ENCODE measurements around the gene RPS5.

RPS5 gene

GRCh38 chr19:58356766-58357480, 30.1 kb upstream of the RPS5 start:
- peak overlapping the region; percentile 44 for H3K4me3 ChIP-seq (ENCODE audit: low read depth, low read length)
- DNase-seq (ENCODE audit: low read depth, low spot score), result no peak
- TF ChIP-seq CTCF (IDR thresholded peaks at IDR 0.05; ENCODE audit: insufficient read depth, low read length, missing control alignments), result no peak
- ChIA-PET CTCF (no interaction called here), POLR2A (interaction anchor here (0.7 to 1.2 kb wide), 4 partner anchors 8 to 112 kb away, joined by 3 to 8 read pairs (median 4); no protein-coding TSS in a partner anchor)

GRCh38 chr19:58357481-58358145, 29.5 kb upstream of the RPS5 start:
- no peak overlapping the region for H3K4me3 ChIP-seq (ENCODE audit: low read depth, low read length)
- no peak for DNase-seq (ENCODE audit: low read depth, low spot score)
- ChIA-PET POLR2A (interaction anchor here (1.1 to 1.2 kb wide), 2 partner anchors 8 to 11 kb away, joined by 4 to 8 read pairs; no protein-coding TSS in a partner anchor), CTCF (no interaction called here)
- TF ChIP-seq CTCF (IDR thresholded peaks at IDR 0.05; ENCODE audit: insufficient read depth, low read length, missing control alignments), result no peak

GRCh38 chr19:58361900-58362271, 25.2 kb upstream of the RPS5 start:
- peak overlapping the region; percentile 67 for H3K4me3 ChIP-seq (ENCODE audit: low read depth, low read length)
- TF ChIP-seq CTCF (IDR thresholded peaks at IDR 0.05; ENCODE audit: insufficient read depth, low read length, missing control alignments), result no peak
- ChIA-PET POLR2A (interaction anchor here (0.7 to 1.4 kb wide), 6 partner anchors 10 to 198 kb away, joined by 3 to 22 read pairs (median 3); partner anchors contain the start of gene ZSCAN22), CTCF (interaction anchor here (1.3 to 1.4 kb wide), 2 partner anchors 12 to 13 kb away, joined by 3 to 4 read pairs; no protein-coding TSS in a partner anchor)
- no peak for DNase-seq (ENCODE audit: low read depth, low spot score)

GRCh38 chr19:58362272-58362994, 24.6 kb upstream of the RPS5 start, which contains the start of gene ZNF497:
Gene ZNF497, minus strand, starts transcription at chr19:58362751. Its CDS starts 5,116 bp downstream, at chr19:58357635.
- peak; percentile 66 for DNase-seq (ENCODE audit: low read depth, low spot score)
- ChIA-PET CTCF (interaction anchor here (0.8 to 1.4 kb wide), 3 partner anchors 11 to 17 kb away, joined by 3 to 4 read pairs (median 3); no protein-coding TSS in a partner anchor), POLR2A (interaction anchor here (0.6 to 1.4 kb wide), 11 partner anchors 11 to 197 kb away, joined by 3 to 22 read pairs (median 3); partner anchors contain the start of genes ZBTB45, ZNF584, ZNF8 and ZSCAN22)
- TF ChIP-seq CTCF (IDR thresholded peaks at IDR 0.05; ENCODE audit: insufficient read depth, low read length, missing control alignments), result peak; percentile 2
- peak within 1 kb of the TSS; percentile 67 for H3K4me3 ChIP-seq (ENCODE audit: low read depth, low read length)

- DNase-seq (ENCODE audit: low read depth, low spot score), result no peak
- ChIA-PET POLR2A (interaction anchor here (1.2 kb wide), 1 partner anchor 16 kb away, joined by 5 read pairs; no protein-coding TSS in a partner anchor), CTCF (interaction anchor here (1.5 kb wide), 1 partner anchor 9 kb away, joined by 7 read pairs; no protein-coding TSS in a partner anchor)
- no peak overlapping the region for H3K4me3 ChIP-seq (ENCODE audit: low read depth, low read length)
- no peak for TF ChIP-seq CTCF (IDR thresholded peaks at IDR 0.05; ENCODE audit: insufficient read depth, low read length, missing control alignments)
Measured at GRCh38 chr19:58364146-58364545, 22.9 kb upstream of the RPS5 start.

Data from AG04449 (cell line).